Measurements from ENCODE around the gene RGS6. TPM values are rescaled to one million over a fixed set of nuclear protein-coding genes. Genes with fewer than 3 reads are reported as not detected.

Gene RGS6
- total and polyA plus RNA-seq, 2 experiments from 2014 or later: 0.86 to 0.95 TPM

DNA sequence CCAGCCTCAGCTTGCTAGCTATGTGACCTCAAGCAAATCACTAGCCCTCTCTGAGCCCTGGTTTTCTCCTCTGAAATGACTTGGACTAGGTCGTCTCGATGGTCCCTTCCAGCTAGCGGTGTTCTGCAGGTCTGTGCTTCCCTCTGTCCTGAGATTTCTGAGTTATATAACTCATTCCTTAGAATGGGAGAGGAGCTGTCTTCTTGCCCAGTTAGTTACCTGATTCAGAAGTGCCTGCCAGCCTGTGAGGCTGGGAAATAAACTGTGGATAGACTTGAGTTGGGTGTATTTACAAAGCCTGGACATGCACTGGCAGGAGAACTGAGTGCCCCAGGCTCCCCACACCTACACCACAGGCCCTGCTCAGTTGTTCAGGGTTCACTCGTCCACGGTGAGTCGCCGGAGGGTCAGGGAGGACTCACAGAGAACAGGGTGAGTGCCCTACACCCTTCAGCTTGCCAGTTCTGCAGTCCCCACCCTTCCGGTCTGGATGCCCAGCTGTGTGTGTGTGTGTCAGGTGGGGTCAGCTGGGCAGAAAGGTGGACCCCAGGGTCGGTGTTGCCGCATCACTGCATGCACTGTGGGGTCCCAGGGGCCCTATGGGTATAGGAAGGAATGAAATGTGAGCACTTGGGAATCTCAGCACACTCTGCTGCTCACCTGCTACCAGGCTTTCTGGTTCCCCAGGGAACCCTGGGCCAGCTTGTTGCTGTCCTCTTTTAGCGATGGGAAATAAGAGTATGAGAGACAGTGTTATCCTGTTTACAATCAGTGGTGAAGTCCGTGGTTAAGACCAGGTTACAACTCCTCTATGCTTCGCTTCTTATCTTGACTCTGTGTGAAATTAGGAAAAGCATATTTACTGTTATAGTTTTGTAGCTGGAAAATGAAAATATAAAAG, 613.4 kb downstream of the RGS6 start:
- no peak for DNase-seq (ENCODE audit: low read depth in 1 of 2, low spot score in 1 of 2)
- Histone ChIP-seq H3K4me3 (no peak overlapping the region), H3K36me3 (no peaks in the 10 kb centered on the region), H3K9me3 (ENCODE audit: low read depth) (no peaks in the 10 kb centered on the region), H3K27me3 (no peaks in the 10 kb centered on the region), H3K4me1 (ENCODE audit: low read depth) (peaks cover 17% of the 10 kb centered on the region), H3K27ac (no peak overlapping the region)
- no peak for TF ChIP-seq CTCF (IDR thresholded peaks at IDR 0.05; ENCODE audit: low read depth, low read length)

GRCh38 chr14:72546344-72547016, 614.3 kb downstream of the RGS6 start:
- Histone ChIP-seq H3K36me3 (no peaks in the 10 kb centered on the region), H3K27ac (no peak overlapping the region), H3K4me3 (no peak overlapping the region), H3K4me1 (ENCODE audit: low read depth) (peaks cover 17% of the 10 kb centered on the region), H3K9me3 (ENCODE audit: low read depth) (no peaks in the 10 kb centered on the region), H3K27me3 (no peaks in the 10 kb centered on the region)
- no peak for TF ChIP-seq CTCF (IDR thresholded peaks at IDR 0.05; ENCODE audit: low read depth, low read length)
- no peak for DNase-seq (ENCODE audit: low read depth in 1 of 2, low spot score in 1 of 2)

- peak in 1 of 2 donors; percentile 6 for DNase-seq (ENCODE audit: low read depth in 1 of 2, low spot score in 1 of 2)
- Histone ChIP-seq H3K27ac (no peak overlapping the region), H3K36me3 (no peaks in the 10 kb centered on the region), H3K4me3 (no peak overlapping the region), H3K9me3 (ENCODE audit: low read depth) (no peaks in the 10 kb centered on the region), H3K4me1 (ENCODE audit: low read depth) (peaks cover 23% of the 10 kb centered on the region), H3K27me3 (no peaks in the 10 kb centered on the region)
- TF ChIP-seq CTCF (IDR thresholded peaks at IDR 0.05; ENCODE audit: low read depth, low read length): no peak
Observed at GRCh38 chr14:72547999-72548398, 615.8 kb downstream of the RGS6 start.

- DNase-seq (ENCODE audit: low read depth in 1 of 2, low spot score in 1 of 2): no peak
- H3K4me1 ChIP-seq (ENCODE audit: low read depth): peaks cover 26% of the 10 kb centered on the region
- no peak overlapping the region for H3K4me3 ChIP-seq
- H3K27me3 ChIP-seq: no peaks in the 10 kb centered on the region
- no peaks in the 10 kb centered on the region for H3K9me3 ChIP-seq (ENCODE audit: low read depth)
- no peak overlapping the region for H3K27ac ChIP-seq
- H3K36me3 ChIP-seq: no peaks in the 10 kb centered on the region
- no peak for TF ChIP-seq CTCF (IDR thresholded peaks at IDR 0.05; ENCODE audit: low read depth, low read length)
Observed at GRCh38 chr14:72549026-72549425, 616.8 kb downstream of the RGS6 start.

- Histone ChIP-seq H3K36me3 (no peaks in the 10 kb centered on the region), H3K27me3 (no peaks in the 10 kb centered on the region), H3K4me1 (ENCODE audit: low read depth) (peaks cover 18% of the 10 kb centered on the region), H3K27ac (no peak overlapping the region), H3K4me3 (no peak overlapping the region), H3K9me3 (ENCODE audit: low read depth) (no peaks in the 10 kb centered on the region)
- TF ChIP-seq CTCF (IDR thresholded peaks at IDR 0.05; ENCODE audit: low read depth, low read length): no peak
- no peak for DNase-seq (ENCODE audit: low read depth in 1 of 2, low spot score in 1 of 2)
Observed at GRCh38 chr14:72549854-72550253, 617.6 kb downstream of the RGS6 start.

All from cardiac muscle cell (in vitro differentiated cells and primary cell).